Cardiac muscle cell (in vitro differentiated cells and primary cell): ENCODE results near the gene OR5K4. TPM values are rescaled to one million over a fixed set of nuclear protein-coding genes. Genes with fewer than 3 reads are reported as not detected.
"Not testable (repeated sequence)": the region's sequence is repeated elsewhere in the genome, so short reads cannot be mapped to it uniquely, and the experiment has no call there.

ENCODE experiments used
- DNase-seq, 2 donors: peaks; one replicate each; pipeline versions ENCODE4 v3.0.0 to v3.0.0-alpha.2; 2010 to 2017; ENCODE audit warnings: low read depth in 1 of 2, low spot score in 1 of 2
- H3K27ac ChIP-seq: fragments of 200-600 bp; sonication (generic); 2 replicates; pipeline ENCODE4 v1.5.1; 2016
- H3K27me3 ChIP-seq: fragments of 200-600 bp; sonication (generic); 2 replicates; pipeline ENCODE4 v1.6.0; 2016; ENCODE audit warnings: control low read depth
- H3K36me3 ChIP-seq: fragments of 200-600 bp; sonication (generic); 2 replicates; pipeline ENCODE4 v1.5.1; 2016; ENCODE audit warnings: control low read depth
- H3K4me1 ChIP-seq: fragments of 200-600 bp; sonication (generic); 2 replicates; pipeline ENCODE4 v1.8.1; 2017; ENCODE audit warnings: low read depth, mild to moderate bottlenecking, mixed run types
- H3K4me3 ChIP-seq: fragments of 200-600 bp; sonication (generic); 2 replicates; pipeline ENCODE4 v1.5.1; 2016; ENCODE audit warnings: mild to moderate bottlenecking
- H3K9me3 ChIP-seq: fragments of 200-600 bp; sonication (generic); 2 replicates; pipeline ENCODE4 v1.5.1; 2017; ENCODE audit warnings: low read depth, mild to moderate bottlenecking, control low read depth
- CTCF ChIP-seq: IDR thresholded peaks from 2 replicates; pipeline ENCODE4 v1.5.1; 2012; ENCODE audit warnings: low read depth, mild to moderate bottlenecking, low read length
- polyA plus RNA-seq: library from polyadenylated mRNA; unstranded; fragments of >200 nt; fragmentation: Nextera tagmentation; extraction: Ambion mirVana; gene quantifications from 2 replicates; pipeline ENCODE4 v1.2.1, GENCODE V29; 2016
- total RNA-seq: library from RNA; depleted of rRNA; stranded (reverse); fragments of >200 nt; gene quantifications from 2 replicates; pipeline ENCODE4 v1.2.3, GENCODE V29; 2016

The OR5K4 gene
- total and polyA plus RNA-seq, 2 experiments from 2014 or later: not detected

GRCh38 chr3:98395101-98395500 is 41.4 kb downstream of the OR5K4 start:
- H3K36me3 ChIP-seq: no peaks in the 10 kb centered on the region
- TF ChIP-seq CTCF: no peak
- no peak for DNase-seq

GRCh38 chr3:98396482-98396881 is 42.8 kb downstream of the OR5K4 start:
- not testable (repeated sequence) for H3K27ac ChIP-seq, H3K4me1 ChIP-seq, H3K27me3 ChIP-seq, DNase-seq, H3K9me3 ChIP-seq, H3K36me3 ChIP-seq, H3K4me3 ChIP-seq

More at GRCh38 chr3:98395101-98395500, 41.4 kb downstream of the OR5K4 start:
- no peak overlapping the region for H3K4me3 ChIP-seq
- no peaks in the 10 kb centered on the region for H3K27me3 ChIP-seq
- no peaks in the 10 kb centered on the region for H3K4me1 ChIP-seq
- no peaks in the 10 kb centered on the region for H3K9me3 ChIP-seq
- no peak overlapping the region for H3K27ac ChIP-seq

- H3K27ac ChIP-seq: no peak overlapping the region
- no peaks in the 10 kb centered on the region for H3K4me1 ChIP-seq
- no peaks in the 10 kb centered on the region for H3K27me3 ChIP-seq
- DNase-seq: no peak
- no peak for TF ChIP-seq CTCF
- H3K4me3 ChIP-seq: no peak overlapping the region
- no peaks in the 10 kb centered on the region for H3K36me3 ChIP-seq
- H3K9me3 ChIP-seq: no peaks in the 10 kb centered on the region
Observed at GRCh38 chr3:98398513-98398912, 44.9 kb downstream of the OR5K4 start.

GRCh38 chr3:98402507-98402906 is 48.9 kb downstream of the OR5K4 start:
- no peaks in the 10 kb centered on the region for H3K27me3 ChIP-seq
- H3K36me3 ChIP-seq: no peaks in the 10 kb centered on the region
- no peaks in the 10 kb centered on the region for H3K4me1 ChIP-seq
- no peak for DNase-seq
- H3K4me3 ChIP-seq: no peak overlapping the region
- no peak for TF ChIP-seq CTCF
- no peaks in the 10 kb centered on the region for H3K9me3 ChIP-seq
- H3K27ac ChIP-seq: no peak overlapping the region

GRCh38 chr3:98404010-98404409 is 50.4 kb downstream of the OR5K4 start:
- Histone ChIP-seq H3K9me3 (no peaks in the 10 kb centered on the region), H3K4me3 (no peak overlapping the region), H3K27me3 (no peaks in the 10 kb centered on the region), H3K4me1 (no peaks in the 10 kb centered on the region), H3K27ac (no peak overlapping the region), H3K36me3 (no peaks in the 10 kb centered on the region)
- no peak for TF ChIP-seq CTCF
- no peak for DNase-seq

Other genes with a start within 250 kb of the OR5K4 start
- not detected in 2 replicates for gene OR5H1, start 223.1 kb upstream of the OR5K4 start, total RNA-seq
- gene OR5H1, start 223.1 kb upstream of the OR5K4 start, polyA plus RNA-seq: not detected in 2 replicates
- gene OR5H14, start 206.4 kb upstream of the OR5K4 start, total RNA-seq: not detected in 2 replicates
- not detected in 2 replicates for gene OR5H14, start 206.4 kb upstream of the OR5K4 start, polyA plus RNA-seq
- not detected in 2 replicates for gene OR5H15, start 187.2 kb upstream of the OR5K4 start, total RNA-seq
- gene OR5H15, start 187.2 kb upstream of the OR5K4 start, polyA plus RNA-seq: not detected in 2 replicates
- not detected in 2 replicates for gene OR5H6, start 89.6 kb upstream of the OR5K4 start, total RNA-seq
- gene OR5H6, start 89.6 kb upstream of the OR5K4 start, polyA plus RNA-seq: not detected in 2 replicates
- not detected in 2 replicates for gene OR5H2, start 71.3 kb upstream of the OR5K4 start, total RNA-seq
- gene OR5H2, start 71.3 kb upstream of the OR5K4 start, polyA plus RNA-seq: not detected in 2 replicates
- gene OR5K3, start 36.8 kb downstream of the OR5K4 start, total RNA-seq: not detected in 2 replicates
- not detected in 2 replicates for gene OR5K3, start 36.8 kb downstream of the OR5K4 start, polyA plus RNA-seq
- gene OR5K1, start 109.3 kb downstream of the OR5K4 start, total RNA-seq: not detected in 2 replicates
- not detected in 2 replicates for gene OR5K1, start 109.3 kb downstream of the OR5K4 start, polyA plus RNA-seq
- gene OR5K2, start 143.8 kb downstream of the OR5K4 start, total RNA-seq: not detected in 2 replicates
- gene OR5K2, start 143.8 kb downstream of the OR5K4 start, polyA plus RNA-seq: not detected in 2 replicates
- 70.1 and 83.9 TPM in 2 replicates for gene CLDND1, start 169.0 kb downstream of the OR5K4 start, total RNA-seq
- 59.6 and 81.4 TPM in 2 replicates for gene CLDND1, start 169.0 kb downstream of the OR5K4 start, polyA plus RNA-seq
- not detected in 2 replicates for gene GPR15, start 178.1 kb downstream of the OR5K4 start, total RNA-seq
- not detected in 2 replicates for gene GPR15, start 178.1 kb downstream of the OR5K4 start, polyA plus RNA-seq
- 37.3 and 45.0 TPM in 2 replicates for gene CPOX, start 239.8 kb downstream of the OR5K4 start, total RNA-seq
- 10.5 and 12.0 TPM in 2 replicates for gene CPOX, start 239.8 kb downstream of the OR5K4 start, polyA plus RNA-seq